GM12878 (cell line): ENCODE measurements around the gene RHOF. TPM values are rescaled to one million over a fixed set of nuclear protein-coding genes. Genes with fewer than 3 reads are reported as not detected.

ENCODE experiments used
- ATAC-seq: fragments of 200-7000 bp; cut with Tn5 transposase; 3 replicates; pipeline ENCODE4 v1.9.1; 2020; ENCODE audit warnings: mild to moderate bottlenecking, moderate library complexity
- BruUV-seq: library from RNA; stranded (reverse); fragments of 400-500 nt; replicated peaks from 2 replicates; lab custom pipeline; 2021; lab: Mats Ljungman, UMichigan
- CTCF ChIA-PET: fragments of 300-600 bp; sonication (Branson Sonifier 250); formaldehyde crosslinking; extraction: SDS; loops from one replicate; lab custom pipeline; 2021; ENCODE audit warnings: inconsistent platforms; lab: Yijun Ruan, JAX
- POLR2A ChIA-PET: fragments of 350-600 bp; formaldehyde crosslinking; extraction: SDS; loops from one replicate; lab custom pipeline; 2021; ENCODE audit warnings: inconsistent platforms; lab: Charles Lee
- RAD21 ChIA-PET: fragments of 300-600 bp; sonication (Branson Sonifier 250); formaldehyde crosslinking; loops from one replicate; lab custom pipeline; 2023; ENCODE audit warnings: antibody characterized with exemption; ENCODE audit not compliant: unreplicated experiment; lab: Charles Lee
- SMC1A ChIA-PET: fragments of 300-600 bp; sonication (Branson Sonifier 250); formaldehyde crosslinking; loops from one replicate; lab custom pipeline; 2023; ENCODE audit not compliant: unreplicated experiment, uncharacterized antibody; lab: Charles Lee
- DNase-seq: peaks from one replicate; pipeline ENCODE4 v3.0.0-alpha.2; 2011; ENCODE audit warnings: low read depth, low spot score
- FAIRE-seq: peaks from 3 replicates; lab custom pipeline; 2011; peaks lifted over from hg19 to GRCh38; lab: Jason Lieb, UNC
- H2AFZ ChIP-seq: 2 replicates; pipeline ENCODE4 v1.6.0; 2011; ENCODE audit warnings: low read depth, low read length, control low read depth; ENCODE audit not compliant: control insufficient read depth
- H3K27ac ChIP-seq: 2 replicates; pipeline ENCODE4 v1.5.1; 2011; ENCODE audit warnings: control low read depth; ENCODE audit not compliant: control insufficient read depth, insufficient read depth
- H3K27me3 ChIP-seq, 2 experiments: replicated peaks in 1 of 2; 2 replicates each; pipeline versions ENCODE4 v1.6.0 to v1.6.1; 2011; ENCODE audit warnings: low read length in 1 of 2; ENCODE audit not compliant: control insufficient read depth in 2 of 2, insufficient read depth in 2 of 2
- H3K36me3 ChIP-seq, 2 experiments: 2 replicates each; pipeline ENCODE4 v1.5.1; 2011; ENCODE audit warnings: low read length in 1 of 2; ENCODE audit not compliant: control insufficient read depth in 2 of 2, insufficient read depth in 2 of 2
- H3K4me1 ChIP-seq: 2 replicates; pipeline ENCODE4 v1.6.1; 2011; ENCODE audit warnings: mild to moderate bottlenecking, low read length, moderate library complexity, mixed read lengths; ENCODE audit not compliant: control insufficient read depth, insufficient read depth
- H3K4me2 ChIP-seq: 2 replicates; pipeline ENCODE4 v1.6.0; 2011; ENCODE audit warnings: control low read depth; ENCODE audit not compliant: control insufficient read depth, insufficient read depth
- H3K4me3 ChIP-seq: fragments of 200-600 bp; sonication (generic); 2 replicates; pipeline ENCODE4 v1.5.1; 2016
- H3K79me2 ChIP-seq: 2 replicates; pipeline ENCODE4 v1.6.0; 2011; ENCODE audit warnings: low read length; ENCODE audit not compliant: control insufficient read depth, insufficient read depth
- H3K9ac ChIP-seq: 2 replicates; pipeline ENCODE4 v1.8.0; 2011; ENCODE audit warnings: low read length, control low read depth, mixed read lengths; ENCODE audit not compliant: control insufficient read depth, insufficient read depth
- H3K9me3 ChIP-seq: replicated peaks from 3 replicates; pipeline ENCODE4 v1.5.1; 2011; ENCODE audit warnings: mild to moderate bottlenecking, low read length; ENCODE audit not compliant: control insufficient read depth, insufficient read depth
- H4K20me1 ChIP-seq: 2 replicates; pipeline ENCODE4 v1.6.0; 2011; ENCODE audit not compliant: control insufficient read depth, insufficient read depth
- BACH1 ChIP-seq: fragments of 450-650 bp; IDR thresholded peaks from 2 replicates; pipeline ENCODE4 v1.6.1; 2017; ENCODE audit warnings: mild to moderate bottlenecking, borderline replicate concordance
- BCL11A ChIP-seq: IDR thresholded peaks from 2 replicates; pipeline ENCODE4 v1.6.1; 2011; ENCODE audit warnings: low read depth, low read length
- BMI1 ChIP-seq: fragments of 450-650 bp; IDR thresholded peaks from 2 replicates; pipeline ENCODE4 v1.6.1; 2016; ENCODE audit warnings: mild to moderate bottlenecking, moderate library complexity, borderline replicate concordance
- CBX5 ChIP-seq: sonication (generic); IDR thresholded peaks from 2 replicates; pipeline ENCODE4 v1.6.1; 2016; ENCODE audit warnings: low read depth, moderate library complexity, mild to moderate bottlenecking, inconsistent platforms
- EGR1 ChIP-seq, 2 experiments: IDR thresholded peaks; 1 replicate in 1 of 2; 2 replicates in 1 of 2; pipeline ENCODE4 v1.6.1; 2011 to 2012; ENCODE audit warnings: low read depth in 2 of 2, low read length in 2 of 2, borderline replicate concordance in 1 of 2, mild to moderate bottlenecking in 1 of 2, moderate library complexity in 1 of 2
- MEF2B ChIP-seq: fragments of 450-650 bp; IDR thresholded peaks from 2 replicates; pipeline ENCODE4 v1.6.1; 2018; ENCODE audit warnings: mild to moderate bottlenecking, moderate library complexity; ENCODE audit not compliant: partially characterized antibody, poor library complexity, severe bottlenecking
- MXI1 ChIP-seq: fragments of 150-350 bp; IDR thresholded peaks from 2 replicates; pipeline ENCODE4 v1.6.1; 2011; ENCODE audit warnings: low read depth, mild to moderate bottlenecking, inconsistent platforms, low read length, improper control_type of control experiment
- NKRF ChIP-seq: fragments of 450-650 bp; conservative IDR thresholded peaks from 2 replicates; pipeline ENCODE4 v1.6.1; 2017; ENCODE audit warnings: mild to moderate bottlenecking, moderate library complexity
- NRF1 ChIP-seq: conservative IDR thresholded peaks from 2 replicates; pipeline ENCODE4 v1.6.1; 2011; ENCODE audit warnings: mild to moderate bottlenecking, low read depth, low read length, improper control_type of control experiment
- POLR2A ChIP-seq: IDR thresholded peaks from 2 replicates; pipeline ENCODE4 v1.6.1; 2011; ENCODE audit warnings: low read depth, mild to moderate bottlenecking, low read length
- SIN3A ChIP-seq: IDR thresholded peaks from 2 replicates; pipeline ENCODE4 v1.6.1; 2012; ENCODE audit warnings: low read depth, low read length, improper control_type of control experiment
- SMAD5 ChIP-seq: IDR thresholded peaks from 2 replicates; pipeline ENCODE4 v1.6.1; 2016; ENCODE audit warnings: antibody characterized with exemption, low read depth
- SPI1 ChIP-seq: IDR thresholded peaks from 2 replicates; pipeline ENCODE4 v1.6.1; 2011; ENCODE audit warnings: low read depth, mild to moderate bottlenecking, low read length, moderate library complexity, borderline replicate concordance; ENCODE audit not compliant: insufficient read depth
- ZNF384 ChIP-seq: IDR thresholded peaks from 2 replicates; pipeline ENCODE4 v1.6.1; 2012; ENCODE audit warnings: low read depth, mild to moderate bottlenecking, low read length, improper control_type of control experiment, borderline replicate concordance
- WGBS: methylation state at CpG from one replicate; pipeline ENCODE4 v1.1.6; 2016; ENCODE audit warnings: low lambda C conversion rate; ENCODE audit not compliant: insufficient replicate concordance, insufficient coverage; ENCODE audit errors: missing lambda C conversion rate; 5-methylcytosine and 5-hydroxymethylcytosine counted together
- in situ Hi-C: fragments of 300-500 bp; cut with MboI; formaldehyde crosslinking; loops from 9 replicates; pipeline ENCODE4 v1.14.3; 2018; ENCODE audit warnings: mixed read lengths
- intact Hi-C: fragments of 100-400 bp; cut with micrococcal nuclease; formaldehyde crosslinking; loops from one replicate; pipeline ENCODE4 v1.14.2; 2022; ENCODE audit not compliant: unreplicated experiment
- polyA plus RNA-seq, 11 experiments: library from polyadenylated mRNA; depleted of rRNA in 4 of 11; unstranded in 6 of 11; stranded (reverse) in 5 of 11; fragments of >200 nt; fragmentation: Nextera tagmentation in 4 of 11; fragmentation: Illumina TruSeq in 1 of 11; extraction: Ambion mirVana in 4 of 11; extraction: Trizol in 1 of 11; gene quantifications; 1 replicate in 1 of 11; 2 replicates in 10 of 11; pipeline versions ENCODE4 v1.2.1 to v1.2.3, GENCODE V29; 2011 to 2016; ENCODE audit warnings: inconsistent platforms in 2 of 11, missing spikeins in 2 of 11, low read depth in 1 of 11
- total RNA-seq, 4 experiments: library from RNA; depleted of rRNA in 3 of 4; stranded (reverse); fragments of >200 nt in 3 of 4; fragmentation: Illumina TruSeq in 1 of 4; extraction: Trizol in 1 of 4; gene quantifications; 2 replicates each; pipeline versions ENCODE4 v1.2.1 to v1.2.3, GENCODE V29; 2013 to 2021

The RHOF gene
- total and polyA plus RNA-seq, 10 of the 15 experiments (the other 5 are each of a cell fraction or from before 2014, with no cell fraction given): 6.1 to 78.7 (median 39.7) TPM

GRCh38 chr12:121806009-121806545 lies 12.6 kb upstream of the RHOF start:
- H3K4me2 ChIP-seq: peak overlapping the region; percentile 100
- WGBS: 0% methylated on average over 16 of the region's 16 CpGs
- H3K79me2 ChIP-seq: peaks cover 53% of the 10 kb centered on the region
- peak overlapping the region; percentile 100 for H3K9ac ChIP-seq
- peak overlapping the region; percentile 17; the same call in 1 of the 2 replicates for H2AFZ ChIP-seq
- H3K27me3 ChIP-seq: no peaks in the 10 kb centered on the region
- SMC1A ChIA-PET: interaction anchor here (0.6 to 12.2 kb wide), 3 partner anchors 12 to 171 kb away, joined by 3 to 226 read pairs (median 4); partner anchors contain the start of gene RHOF
- intact Hi-C loops (no loop called here), in situ Hi-C loops (no loop called here)
- peaks cover 5% of the 10 kb centered on the region; the same call in 1 of the 2 replicates for H4K20me1 ChIP-seq
- no peaks in the 10 kb centered on the region for H3K9me3 ChIP-seq
- no TSS peak for BruUV-seq
- no peak for DNase-seq
- no peak for FAIRE-seq
- ATAC-seq: peak; percentile 7; the same call in 1 of the 3 replicates
- H3K4me1 ChIP-seq: peaks cover 16% of the 10 kb centered on the region
- POLR2A ChIA-PET: interaction anchor here (0.6 to 10.1 kb wide), 5 partner anchors 8 to 338 kb away, joined by 3 to 155 read pairs (median 6); partner anchors contain the start of gene RHOF
- peaks cover 6 to 16% of the 10 kb centered on the region in 2 experiments; a peak in 3 of 4 replicates for H3K36me3 ChIP-seq
- RAD21 ChIA-PET: interaction anchor here (0.6 to 13.1 kb wide), 5 partner anchors 11 to 1427 kb away, joined by 3 to 395 read pairs (median 4); partner anchors contain the start of genes MPHOSPH9, PSMD9 and RHOF
- TF ChIP-seq EGR1 (IDR thresholded peaks at IDR 0.05; ENCODE audit: borderline replicate concordance in 1 of 2, low read depth in 2 of 2, low read length in 2 of 2) (peak in 1 of 2 experiments; percentile 32; a peak in 1 of 3 replicates), CBX5 (no peak), BCL11A (no peak), SMAD5 (no peak), NKRF (peak; percentile 91), NRF1 (no peak), MEF2B (peak; percentile 63), MXI1 (peak; percentile 88), ZNF384 (no peak), SIN3A (peak; percentile 92), BMI1 (peak; percentile 53; the same call in 1 of the 2 replicates), SPI1 (peak; percentile 47; the same call in 1 of the 2 replicates), BACH1 (0 out of 2 replicates have a peak, but pooled peaks have one; percentile 4), POLR2A (no peak)
- H3K4me3 ChIP-seq: peak overlapping the region; percentile 99
- peak overlapping the region; percentile 48 for H3K27ac ChIP-seq
- CTCF ChIA-PET: interaction anchor here (1.0 to 13.6 kb wide), 5 partner anchors 9 to 34 kb away, joined by 3 to 565 read pairs (median 3); partner anchors contain the start of gene RHOF
